ENCODE results near the gene NOL12. TPM values are rescaled to one million over a fixed set of nuclear protein-coding genes. Genes with fewer than 3 reads are reported as not detected.

Gene NOL12
- total RNA-seq, 4 donors from 2014 or later, result 9.1 to 18.4 (median 14.5) TPM

- no peak for DNase-seq (ENCODE audit: extremely low spot score)
- intact Hi-C loops (cut with DNase I), result no loop called here
- Histone ChIP-seq H3K36me3 (peaks cover 8 to 18% (median 17%) of the 10 kb centered on the region in 4 donors), H3K9me3 (no peaks in the 10 kb centered on the region), H3K4me1 (peaks cover 32 to 67% (median 60%) of the 10 kb centered on the region in 4 donors), H3K27me3 (no peaks in the 10 kb centered on the region), H3K27ac (replicated peaks in 1 of 4) (peak overlapping the region; percentile 77 to 87 (median 80)), H3K4me3 (no peak overlapping the region)
- TF ChIP-seq CTCF (IDR thresholded peaks at IDR 0.05) (no peak), EP300 (IDR thresholded peaks at IDR 0.05) (no peak), POLR2AphosphoS5 (IDR thresholded peaks at IDR 0.05) (no peak), POLR2A (IDR thresholded peaks at IDR 0.05; ENCODE audit: low read depth) (no peak)
- 96% methylated on average over 5 of the region's 5 CpGs for WGBS
These were observed 24.1 kb upstream of the NOL12 start for GRCh38 chr22:37662039-37662438.

GRCh38 chr22:37663521-37664140 lies 22.5 kb upstream of the NOL12 start:
- no peaks in the 10 kb centered on the region for H3K9me3 ChIP-seq
- peaks cover 26 to 60% (median 57%) of the 10 kb centered on the region in 4 donors for H3K4me1 ChIP-seq
- TF ChIP-seq POLR2AphosphoS5 (IDR thresholded peaks at IDR 0.05) (no peak), EP300 (IDR thresholded peaks at IDR 0.05) (no peak), CTCF (IDR thresholded peaks at IDR 0.05) (no peak), POLR2A (IDR thresholded peaks at IDR 0.05; ENCODE audit: low read depth) (no peak)
- H3K36me3 ChIP-seq, result peaks cover 8 to 23% (median 18%) of the 10 kb centered on the region in 4 donors
- H3K27me3 ChIP-seq, result no peaks in the 10 kb centered on the region
- H3K4me3 ChIP-seq, result no peak overlapping the region
- no peak for DNase-seq (ENCODE audit: extremely low spot score)
- WGBS, result 67% methylated on average over 16 of the region's 16 CpGs
- intact Hi-C loops (cut with DNase I), result no loop called here
- H3K27ac ChIP-seq (replicated peaks in 1 of 4), result peak overlapping the region; percentile 48 to 83 (median 65)

- no peak overlapping the region for H3K4me3 ChIP-seq
- intact Hi-C loops (cut with DNase I), result no loop called here
- H3K9me3 ChIP-seq, result no peaks in the 10 kb centered on the region
- TF ChIP-seq POLR2AphosphoS5 (IDR thresholded peaks at IDR 0.05) (peak in 1 of 2 donors; percentile 5), CTCF (IDR thresholded peaks at IDR 0.05) (no peak), EP300 (IDR thresholded peaks at IDR 0.05) (no peak)
- H3K27ac ChIP-seq (replicated peaks in 1 of 4), result peak overlapping the region in 3 of 4 donors; percentile 4 to 83 (median 25)
- peaks cover 8 to 23% (median 18%) of the 10 kb centered on the region in 4 donors for H3K36me3 ChIP-seq
- 81% methylated on average over 15 of the region's 16 CpGs for WGBS
- peaks cover 23 to 59% (median 56%) of the 10 kb centered on the region in 4 donors for H3K4me1 ChIP-seq
- H3K27me3 ChIP-seq, result no peaks in the 10 kb centered on the region
- DNase-seq (ENCODE audit: extremely low spot score), result no peak
These were observed 21.7 kb upstream of the NOL12 start for GRCh38 chr22:37664249-37665101.

GRCh38 chr22:37665487-37665886 lies 20.7 kb upstream of the NOL12 start:
- intact Hi-C loops (cut with DNase I), result no loop called here
- Histone ChIP-seq H3K9me3 (no peaks in the 10 kb centered on the region), H3K27ac (replicated peaks in 1 of 4) (peak overlapping the region in 1 of 4 donors; percentile 48), H3K27me3 (no peaks in the 10 kb centered on the region), H3K4me3 (no peak overlapping the region), H3K4me1 (peaks cover 17 to 54% (median 53%) of the 10 kb centered on the region in 4 donors), H3K36me3 (peaks cover 8 to 23% (median 18%) of the 10 kb centered on the region in 4 donors)
- WGBS, result 89% methylated on average over 7 of the region's 24 CpGs
- TF ChIP-seq EP300 (IDR thresholded peaks at IDR 0.05), result no peak
- TF ChIP-seq POLR2A (IDR thresholded peaks at IDR 0.05; ENCODE audit: low read depth), result no peak
- TF ChIP-seq CTCF (IDR thresholded peaks at IDR 0.05), result no peak
- no peak for TF ChIP-seq POLR2AphosphoS5 (IDR thresholded peaks at IDR 0.05)
- DNase-seq (ENCODE audit: extremely low spot score), result no peak

Data from esophagus muscularis mucosa (tissue), 4 donors.